K562 (cell line): ENCODE measurements around the gene LRFN2.

Experiments used
- CBX5 ChIP-seq: IDR thresholded peaks from 2 replicates; pipeline ENCODE4 v1.6.1; 2014; ENCODE audit warnings: low read depth, borderline replicate concordance
- CHD2 ChIP-seq: IDR thresholded peaks from 2 replicates; pipeline ENCODE4 v1.6.1; 2011; ENCODE audit warnings: low read depth, low read length
- GATA2 ChIP-seq: sonication (generic); formaldehyde crosslinking; IDR thresholded peaks from 2 replicates; pipeline ENCODE4 v1.4.0; 2020; ENCODE audit warnings: mild to moderate bottlenecking, missing genetic modification reagents
- HIVEP1 ChIP-seq: fragments of 250-450 bp; sonication (Bioruptor Pico); IDR thresholded peaks from 2 replicates; pipeline ENCODE4 v1.4.0; 2020; ENCODE audit warnings: mild to moderate bottlenecking
- POLR2AphosphoS2 ChIP-seq: IDR thresholded peaks from 2 replicates; pipeline ENCODE4 v1.6.1; 2012; ENCODE audit warnings: low read length, improper control_type of control experiment
- SMARCA5 ChIP-seq: fragments of 450-650 bp; IDR thresholded peaks from 2 replicates; pipeline ENCODE4 v1.6.1; 2016
- ZNF586 ChIP-seq: fragments of 450-650 bp; formaldehyde crosslinking; conservative IDR thresholded peaks from 2 replicates; pipeline ENCODE4 v1.4.0; 2020; ENCODE audit warnings: mild to moderate bottlenecking, moderate library complexity
- TF ChIP-seq, protein P1 (sequence below), 3 experiments: IDR thresholded peaks in 2 of 3; conservative IDR thresholded peaks in 1 of 3; 2 replicates each; pipeline ENCODE4 v1.5.1; 2011 to 2012; ENCODE audit warnings: low read length in 3 of 3, mild to moderate bottlenecking in 3 of 3, control low read depth in 2 of 3, improper control_type of control experiment in 1 of 3, inconsistent platforms in 1 of 3, low read depth in 1 of 3, mixed read lengths in 1 of 3, moderate library complexity in 1 of 3; ENCODE audit not compliant: insufficient read depth in 2 of 3
- TF ChIP-seq, protein P2 (sequence below): fragments of 200-800 bp; sonication (Bioruptor generic); IDR thresholded peaks from 2 replicates; pipeline ENCODE4 v1.6.1; 2017; ENCODE audit warnings: missing genetic modification characterization, missing compliant biosample characterization
- TF ChIP-seq, protein P3 (sequence below), 2 experiments: fragments of 450-650 bp in 1 of 2; sonication (generic) in 1 of 2; formaldehyde crosslinking; conservative IDR thresholded peaks; 2 replicates each; pipeline versions ENCODE4 v1.4.0 to v1.8.1; 2020 to 2022; ENCODE audit warnings: mild to moderate bottlenecking in 1 of 2, missing genetic modification reagents in 1 of 2
- TF ChIP-seq, protein P4 (sequence below): sonication (generic); formaldehyde crosslinking; IDR thresholded peaks from 2 replicates; pipeline ENCODE4 v1.8.0; 2022; ENCODE audit warnings: missing genetic modification reagents, mild to moderate bottlenecking, borderline replicate concordance
- TF ChIP-seq, protein P5 (sequence below): sonication (generic); formaldehyde crosslinking; IDR thresholded peaks from 2 replicates; pipeline ENCODE4 v1.8.1; 2023; ENCODE audit warnings: mild to moderate bottlenecking, missing genetic modification reagents, moderate library complexity

DNA sequence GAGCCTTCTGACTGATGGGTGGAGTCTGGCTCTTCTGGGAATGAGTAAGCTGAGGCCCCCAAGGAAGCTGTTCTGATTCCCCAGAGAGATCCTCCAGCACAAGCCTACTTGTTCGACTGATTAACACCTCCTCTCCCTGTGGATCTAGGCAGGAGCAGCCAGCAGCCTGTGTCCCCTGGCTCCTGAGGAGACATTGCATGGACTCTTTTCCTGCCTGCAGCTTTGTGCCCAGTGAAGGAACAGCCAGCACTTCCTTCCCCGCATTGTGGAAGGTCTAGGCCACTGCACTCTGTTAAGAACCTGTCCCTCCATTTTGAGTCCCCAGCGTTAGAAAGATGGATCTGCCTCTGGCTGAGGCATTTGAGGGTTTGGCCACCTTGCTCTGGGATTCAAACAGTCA, 29.1 kb downstream of the LRFN2 start:
- TF ChIP-seq CHD2 (no peak), HIVEP1 (no peak), CBX5 (no peak), ZNF586 (CRISPR knock-in tag) (no peak), POLR2AphosphoS2 (no peak), SMARCA5 (no peak), GATA2 (CRISPR knock-in tag) (no peak)
- TF ChIP-seq, protein P1, sequence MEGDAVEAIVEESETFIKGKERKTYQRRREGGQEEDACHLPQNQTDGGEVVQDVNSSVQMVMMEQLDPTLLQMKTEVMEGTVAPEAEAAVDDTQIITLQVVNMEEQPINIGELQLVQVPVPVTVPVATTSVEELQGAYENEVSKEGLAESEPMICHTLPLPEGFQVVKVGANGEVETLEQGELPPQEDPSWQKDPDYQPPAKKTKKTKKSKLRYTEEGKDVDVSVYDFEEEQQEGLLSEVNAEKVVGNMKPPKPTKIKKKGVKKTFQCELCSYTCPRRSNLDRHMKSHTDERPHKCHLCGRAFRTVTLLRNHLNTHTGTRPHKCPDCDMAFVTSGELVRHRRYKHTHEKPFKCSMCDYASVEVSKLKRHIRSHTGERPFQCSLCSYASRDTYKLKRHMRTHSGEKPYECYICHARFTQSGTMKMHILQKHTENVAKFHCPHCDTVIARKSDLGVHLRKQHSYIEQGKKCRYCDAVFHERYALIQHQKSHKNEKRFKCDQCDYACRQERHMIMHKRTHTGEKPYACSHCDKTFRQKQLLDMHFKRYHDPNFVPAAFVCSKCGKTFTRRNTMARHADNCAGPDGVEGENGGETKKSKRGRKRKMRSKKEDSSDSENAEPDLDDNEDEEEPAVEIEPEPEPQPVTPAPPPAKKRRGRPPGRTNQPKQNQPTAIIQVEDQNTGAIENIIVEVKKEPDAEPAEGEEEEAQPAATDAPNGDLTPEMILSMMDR (IDR thresholded peaks at IDR 0.05 in 2 of 3, conservative IDR thresholded peaks at IDR 0.05 in 1 of 3; ENCODE audit: insufficient read depth in 2 of 3, low read depth in 1 of 3, low read length in 3 of 3) = no peak
- TF ChIP-seq, protein P2, sequence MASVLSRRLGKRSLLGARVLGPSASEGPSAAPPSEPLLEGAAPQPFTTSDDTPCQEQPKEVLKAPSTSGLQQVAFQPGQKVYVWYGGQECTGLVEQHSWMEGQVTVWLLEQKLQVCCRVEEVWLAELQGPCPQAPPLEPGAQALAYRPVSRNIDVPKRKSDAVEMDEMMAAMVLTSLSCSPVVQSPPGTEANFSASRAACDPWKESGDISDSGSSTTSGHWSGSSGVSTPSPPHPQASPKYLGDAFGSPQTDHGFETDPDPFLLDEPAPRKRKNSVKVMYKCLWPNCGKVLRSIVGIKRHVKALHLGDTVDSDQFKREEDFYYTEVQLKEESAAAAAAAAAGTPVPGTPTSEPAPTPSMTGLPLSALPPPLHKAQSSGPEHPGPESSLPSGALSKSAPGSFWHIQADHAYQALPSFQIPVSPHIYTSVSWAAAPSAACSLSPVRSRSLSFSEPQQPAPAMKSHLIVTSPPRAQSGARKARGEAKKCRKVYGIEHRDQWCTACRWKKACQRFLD (CRISPR knock-in tag) = no peak
- TF ChIP-seq, protein P3, sequence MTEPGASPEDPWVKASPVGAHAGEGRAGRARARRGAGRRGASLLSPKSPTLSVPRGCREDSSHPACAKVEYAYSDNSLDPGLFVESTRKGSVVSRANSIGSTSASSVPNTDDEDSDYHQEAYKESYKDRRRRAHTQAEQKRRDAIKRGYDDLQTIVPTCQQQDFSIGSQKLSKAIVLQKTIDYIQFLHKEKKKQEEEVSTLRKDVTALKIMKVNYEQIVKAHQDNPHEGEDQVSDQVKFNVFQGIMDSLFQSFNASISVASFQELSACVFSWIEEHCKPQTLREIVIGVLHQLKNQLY (CRISPR knock-in tag; conservative IDR thresholded peaks at IDR 0.05) = no peak
- TF ChIP-seq, protein P4, sequence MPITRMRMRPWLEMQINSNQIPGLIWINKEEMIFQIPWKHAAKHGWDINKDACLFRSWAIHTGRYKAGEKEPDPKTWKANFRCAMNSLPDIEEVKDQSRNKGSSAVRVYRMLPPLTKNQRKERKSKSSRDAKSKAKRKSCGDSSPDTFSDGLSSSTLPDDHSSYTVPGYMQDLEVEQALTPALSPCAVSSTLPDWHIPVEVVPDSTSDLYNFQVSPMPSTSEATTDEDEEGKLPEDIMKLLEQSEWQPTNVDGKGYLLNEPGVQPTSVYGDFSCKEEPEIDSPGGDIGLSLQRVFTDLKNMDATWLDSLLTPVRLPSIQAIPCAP (CRISPR knock-in tag) = no peak
- TF ChIP-seq, protein P5, sequence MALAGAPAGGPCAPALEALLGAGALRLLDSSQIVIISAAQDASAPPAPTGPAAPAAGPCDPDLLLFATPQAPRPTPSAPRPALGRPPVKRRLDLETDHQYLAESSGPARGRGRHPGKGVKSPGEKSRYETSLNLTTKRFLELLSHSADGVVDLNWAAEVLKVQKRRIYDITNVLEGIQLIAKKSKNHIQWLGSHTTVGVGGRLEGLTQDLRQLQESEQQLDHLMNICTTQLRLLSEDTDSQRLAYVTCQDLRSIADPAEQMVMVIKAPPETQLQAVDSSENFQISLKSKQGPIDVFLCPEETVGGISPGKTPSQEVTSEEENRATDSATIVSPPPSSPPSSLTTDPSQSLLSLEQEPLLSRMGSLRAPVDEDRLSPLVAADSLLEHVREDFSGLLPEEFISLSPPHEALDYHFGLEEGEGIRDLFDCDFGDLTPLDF = no peak
